ENCODE results near the gene ZNF446. TPM values are rescaled to one million over a fixed set of nuclear protein-coding genes. Genes with fewer than 3 reads are reported as not detected.

ZNF446 gene
- total and polyA plus RNA-seq, 2 experiments from 2014 or later, result 5.8 to 17.8 TPM

GRCh38 chr19:58529405-58529804 is 53.3 kb downstream of the ZNF446 start:
- no peak for DNase-seq
- Histone ChIP-seq H3K27ac (no peak overlapping the region), H4K20me1 (ENCODE audit: insufficient read depth) (no peaks in the 10 kb centered on the region), H3K36me3 (ENCODE audit: low read depth) (no peaks in the 10 kb centered on the region), H2AFZ (no peak overlapping the region), H3F3A (ENCODE audit: insufficient read depth) (no peaks in the 10 kb centered on the region), H3K4me2 (ENCODE audit: unreplicated experiment) (no peak overlapping the region), H3K9me2 (ENCODE audit: insufficient read depth) (no peaks in the 10 kb centered on the region), H3K4me3 (no peak overlapping the region), H3K9ac (no peak overlapping the region), H3K79me2 (ENCODE audit: insufficient read depth) (no peaks in the 10 kb centered on the region), H3K27me3 (replicated peaks; ENCODE audit: insufficient read depth) (peaks cover 7% of the 10 kb centered on the region; the same call in 1 of the 2 replicates), H3K9me3 (ENCODE audit: low read depth) (no peaks in the 10 kb centered on the region), H3K4me1 (ENCODE audit: insufficient read depth) (no peaks in the 10 kb centered on the region)
- in situ Hi-C loops (cut with MboI), result no loop called here
- no peak for TF ChIP-seq EZH2phosphoT487 (IDR thresholded peaks at IDR 0.05; ENCODE audit: insufficient read depth, low read depth)
- no peak for TF ChIP-seq EZH2 (IDR thresholded peaks at IDR 0.05; ENCODE audit: insufficient read depth, poor library complexity, severe bottlenecking)
- WGBS, 2 experiments (ENCODE audit: low coverage in 1 of 2, low lambda C conversion rate in 2 of 2, missing lambda C conversion rate in 2 of 2), result 55 to 68% methylated on average over 3 of the region's 3 CpGs

Small RNAs within 50 kb of the gene (small RNA-seq; reads per million reads assigned to genes)
- not detected for gene RN7SL693P (ENCODE audit: low read depth, low replicate concordance)
- not detected for gene RNU6-1337P (ENCODE audit: low read depth, low replicate concordance)

Other genes starting within 250 kb of the ZNF446 start
- 32.0 and 37.8 TPM in 2 replicates for gene ZNF544, start 247.4 kb upstream of the ZNF446 start, total RNA-seq (2014; rRNA removed; shearing (Covaris generic))
- 10.9 and 15.9 TPM in 2 replicates for gene ZNF544, start 247.4 kb upstream of the ZNF446 start, polyA plus RNA-seq (2016; fragmentation: Nextera tagmentation; extraction: Ambion mirVana)
- 4.0 and 5.7 TPM in 2 replicates for gene ZNF8, start 197.4 kb upstream of the ZNF446 start, total RNA-seq (2014; rRNA removed; shearing (Covaris generic))
- 1.1 and 1.2 TPM in 2 replicates for gene ZNF8, start 197.4 kb upstream of the ZNF446 start, polyA plus RNA-seq (2016; fragmentation: Nextera tagmentation; extraction: Ambion mirVana)
- gene ERVK3-1, start 171.0 kb upstream of the ZNF446 start, total RNA-seq (2014; rRNA removed; shearing (Covaris generic)), result 33.7 and 35.0 TPM in 2 replicates
- 40.2 and 41.3 TPM in 2 replicates for gene ERVK3-1, start 171.0 kb upstream of the ZNF446 start, polyA plus RNA-seq (2016; fragmentation: Nextera tagmentation; extraction: Ambion mirVana)
- gene ZSCAN22, start 149.4 kb upstream of the ZNF446 start, total RNA-seq (2014; rRNA removed; shearing (Covaris generic)), result 1.8 and 3.4 TPM in 2 replicates
- gene ZSCAN22, start 149.4 kb upstream of the ZNF446 start, polyA plus RNA-seq (2016; fragmentation: Nextera tagmentation; extraction: Ambion mirVana), result 1.5 and 2.1 TPM in 2 replicates
- 22.0 and 63.7 TPM in 2 replicates for gene A1BG, start 122.9 kb upstream of the ZNF446 start, total RNA-seq (2014; rRNA removed; shearing (Covaris generic))
- 31.3 and 34.3 TPM in 2 replicates for gene A1BG, start 122.9 kb upstream of the ZNF446 start, polyA plus RNA-seq (2016; fragmentation: Nextera tagmentation; extraction: Ambion mirVana)
- gene ZNF497, start 113.6 kb upstream of the ZNF446 start, total RNA-seq (2014; rRNA removed; shearing (Covaris generic)), result 0.38 and 0.97 TPM in 2 replicates
- gene ZNF497, start 113.6 kb upstream of the ZNF446 start, polyA plus RNA-seq (2016; fragmentation: Nextera tagmentation; extraction: Ambion mirVana), result 0.65 and 0.72 TPM in 2 replicates
- gene ZNF837, start 95.3 kb upstream of the ZNF446 start, total RNA-seq (2014; rRNA removed; shearing (Covaris generic)), result 2.5 and 5.3 TPM in 2 replicates
- gene ZNF837, start 95.3 kb upstream of the ZNF446 start, polyA plus RNA-seq (2016; fragmentation: Nextera tagmentation; extraction: Ambion mirVana), result 1.4 and 2.2 TPM in 2 replicates
- gene RPS5, start 89.1 kb upstream of the ZNF446 start, total RNA-seq (2014; rRNA removed; shearing (Covaris generic)), result 1,366 and 1,425 TPM in 2 replicates
- gene RPS5, start 89.1 kb upstream of the ZNF446 start, polyA plus RNA-seq (2016; fragmentation: Nextera tagmentation; extraction: Ambion mirVana), result 561 and 565 TPM in 2 replicates
- gene RNF225, start 80.7 kb upstream of the ZNF446 start, total RNA-seq (2014; rRNA removed; shearing (Covaris generic)), result not detected in 2 replicates
- not detected in 2 replicates for gene RNF225, start 80.7 kb upstream of the ZNF446 start, polyA plus RNA-seq (2016; fragmentation: Nextera tagmentation; extraction: Ambion mirVana)
- gene ZNF584, start 67.7 kb upstream of the ZNF446 start, total RNA-seq (2014; rRNA removed; shearing (Covaris generic)), result 8.5 and 14.6 TPM in 2 replicates
- gene ZNF584, start 67.7 kb upstream of the ZNF446 start, polyA plus RNA-seq (2016; fragmentation: Nextera tagmentation; extraction: Ambion mirVana), result 12.7 and 14.0 TPM in 2 replicates
- gene ZNF132, start 36.2 kb upstream of the ZNF446 start, total RNA-seq (2014; rRNA removed; shearing (Covaris generic)), result 6.1 and 6.7 TPM in 2 replicates
- gene ZNF132, start 36.2 kb upstream of the ZNF446 start, polyA plus RNA-seq (2016; fragmentation: Nextera tagmentation; extraction: Ambion mirVana), result 4.5 and 5.8 TPM in 2 replicates
- gene ZNF324B, start 24.7 kb upstream of the ZNF446 start, total RNA-seq (2014; rRNA removed; shearing (Covaris generic)), result 10.5 TPM in 2 replicates
- 2.1 and 3.0 TPM in 2 replicates for gene ZNF324B, start 24.7 kb upstream of the ZNF446 start, polyA plus RNA-seq (2016; fragmentation: Nextera tagmentation; extraction: Ambion mirVana)
- 16.3 and 19.1 TPM in 2 replicates for gene ZNF324, start 9.3 kb upstream of the ZNF446 start, total RNA-seq (2014; rRNA removed; shearing (Covaris generic))
- gene ZNF324, start 9.3 kb upstream of the ZNF446 start, polyA plus RNA-seq (2016; fragmentation: Nextera tagmentation; extraction: Ambion mirVana), result 5.5 and 6.3 TPM in 2 replicates
- gene SLC27A5, start 35.6 kb downstream of the ZNF446 start, total RNA-seq (2014; rRNA removed; shearing (Covaris generic)), result 0.63 and 3.6 TPM in 2 replicates
- gene SLC27A5, start 35.6 kb downstream of the ZNF446 start, polyA plus RNA-seq (2016; fragmentation: Nextera tagmentation; extraction: Ambion mirVana), result 5.1 and 6.3 TPM in 2 replicates
- 5.9 and 9.0 TPM in 2 replicates for gene ZBTB45, start 43.5 kb downstream of the ZNF446 start, total RNA-seq (2014; rRNA removed; shearing (Covaris generic))
- gene ZBTB45, start 43.5 kb downstream of the ZNF446 start, polyA plus RNA-seq (2016; fragmentation: Nextera tagmentation; extraction: Ambion mirVana), result 16.0 and 17.9 TPM in 2 replicates
- 263 and 319 TPM in 2 replicates for gene TRIM28, start 67.7 kb downstream of the ZNF446 start, total RNA-seq (2014; rRNA removed; shearing (Covaris generic))
- 61.5 and 62.0 TPM in 2 replicates for gene TRIM28, start 67.7 kb downstream of the ZNF446 start, polyA plus RNA-seq (2016; fragmentation: Nextera tagmentation; extraction: Ambion mirVana)
- gene CHMP2A, start 78.8 kb downstream of the ZNF446 start, total RNA-seq (2014; rRNA removed; shearing (Covaris generic)), result 88.6 and 89.2 TPM in 2 replicates
- gene CHMP2A, start 78.8 kb downstream of the ZNF446 start, polyA plus RNA-seq (2016; fragmentation: Nextera tagmentation; extraction: Ambion mirVana), result 186 and 193 TPM in 2 replicates
- 60.3 and 60.4 TPM in 2 replicates for gene UBE2M, start 82.3 kb downstream of the ZNF446 start, total RNA-seq (2014; rRNA removed; shearing (Covaris generic))
- gene UBE2M, start 82.3 kb downstream of the ZNF446 start, polyA plus RNA-seq (2016; fragmentation: Nextera tagmentation; extraction: Ambion mirVana), result 8.7 and 13.9 TPM in 2 replicates
- gene MZF1, start 97.0 kb downstream of the ZNF446 start, total RNA-seq (2014; rRNA removed; shearing (Covaris generic)), result 20.8 and 32.1 TPM in 2 replicates
- 6.7 and 9.0 TPM in 2 replicates for gene MZF1, start 97.0 kb downstream of the ZNF446 start, polyA plus RNA-seq (2016; fragmentation: Nextera tagmentation; extraction: Ambion mirVana)

Data from GM23248 (cell line).